ENCODE results near the gene SENP5. TPM values are rescaled to one million over a fixed set of nuclear protein-coding genes. Genes with fewer than 3 reads are reported as not detected.

Gene SENP5
- total and polyA plus RNA-seq, 9 of the 15 experiments (the other 6 are each of a cell fraction or from before 2014, with no cell fraction given), result 18.3 to 59.7 (median 35.8) TPM

DNA sequence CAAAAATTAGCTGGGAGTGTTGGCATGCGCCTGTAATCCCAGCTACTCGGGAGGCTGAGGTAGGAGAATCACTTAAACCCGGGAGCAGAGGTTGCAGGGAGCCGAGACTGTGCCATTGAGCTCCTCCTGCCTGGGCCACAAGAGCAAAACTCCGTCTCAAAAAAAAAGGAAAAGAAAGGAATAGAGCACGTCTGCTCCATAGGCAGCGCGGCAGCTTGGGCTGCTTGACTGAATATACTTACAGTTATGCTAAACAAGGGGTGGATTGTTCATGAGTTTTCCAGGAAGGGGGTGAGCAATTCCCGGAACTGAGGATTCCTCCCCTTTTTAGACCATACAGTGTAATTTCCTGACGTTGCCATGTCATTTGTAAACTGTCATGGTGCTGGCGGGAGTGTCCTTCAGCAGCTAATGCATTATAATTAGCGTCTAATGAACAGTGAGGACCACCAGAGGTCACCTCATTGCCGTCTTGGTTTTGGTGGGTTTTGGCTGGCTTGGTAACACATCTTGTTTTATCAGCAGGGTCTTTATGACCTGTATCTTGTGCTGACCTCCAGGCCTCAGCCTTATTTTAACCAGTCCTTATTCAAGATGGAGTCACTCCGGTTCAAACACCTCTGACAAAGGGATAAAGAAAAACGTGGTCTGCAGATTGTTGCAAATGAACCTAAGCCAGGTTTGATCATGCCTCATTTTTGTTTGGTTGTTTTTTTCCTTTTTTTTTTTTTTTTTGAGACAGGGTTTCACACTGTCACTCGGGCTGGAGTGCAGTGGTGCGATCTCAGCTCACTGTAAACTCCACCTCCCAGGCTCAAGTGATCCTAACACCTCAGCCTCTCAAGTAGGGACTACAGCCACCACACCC, 24.9 kb upstream of the SENP5 start (continued):
- TF ChIP-seq CHD7 (IDR thresholded peaks at IDR 0.05; ENCODE audit: low read depth, low read length) (no peak), ZNF3 (CRISPR knock-in tag; IDR thresholded peaks at IDR 0.05) (peak; percentile 89), ZZZ3 (IDR thresholded peaks at IDR 0.05) (no peak), OTX1 (CRISPR knock-in tag; IDR thresholded peaks at IDR 0.05) (peak; percentile 100), TCF7 (IDR thresholded peaks at IDR 0.05; ENCODE audit: borderline replicate concordance) (no peak), HNRNPK (IDR thresholded peaks at IDR 0.05; ENCODE audit: low read depth, low read length, poor library complexity, severe bottlenecking) (no peak), GATA2 (CRISPR knock-in tag; IDR thresholded peaks at IDR 0.05) (no peak), CAMTA2 (CRISPR knock-in tag; conservative IDR thresholded peaks at IDR 0.05) (peak; percentile 95)
- TF ChIP-seq, protein P1, sequence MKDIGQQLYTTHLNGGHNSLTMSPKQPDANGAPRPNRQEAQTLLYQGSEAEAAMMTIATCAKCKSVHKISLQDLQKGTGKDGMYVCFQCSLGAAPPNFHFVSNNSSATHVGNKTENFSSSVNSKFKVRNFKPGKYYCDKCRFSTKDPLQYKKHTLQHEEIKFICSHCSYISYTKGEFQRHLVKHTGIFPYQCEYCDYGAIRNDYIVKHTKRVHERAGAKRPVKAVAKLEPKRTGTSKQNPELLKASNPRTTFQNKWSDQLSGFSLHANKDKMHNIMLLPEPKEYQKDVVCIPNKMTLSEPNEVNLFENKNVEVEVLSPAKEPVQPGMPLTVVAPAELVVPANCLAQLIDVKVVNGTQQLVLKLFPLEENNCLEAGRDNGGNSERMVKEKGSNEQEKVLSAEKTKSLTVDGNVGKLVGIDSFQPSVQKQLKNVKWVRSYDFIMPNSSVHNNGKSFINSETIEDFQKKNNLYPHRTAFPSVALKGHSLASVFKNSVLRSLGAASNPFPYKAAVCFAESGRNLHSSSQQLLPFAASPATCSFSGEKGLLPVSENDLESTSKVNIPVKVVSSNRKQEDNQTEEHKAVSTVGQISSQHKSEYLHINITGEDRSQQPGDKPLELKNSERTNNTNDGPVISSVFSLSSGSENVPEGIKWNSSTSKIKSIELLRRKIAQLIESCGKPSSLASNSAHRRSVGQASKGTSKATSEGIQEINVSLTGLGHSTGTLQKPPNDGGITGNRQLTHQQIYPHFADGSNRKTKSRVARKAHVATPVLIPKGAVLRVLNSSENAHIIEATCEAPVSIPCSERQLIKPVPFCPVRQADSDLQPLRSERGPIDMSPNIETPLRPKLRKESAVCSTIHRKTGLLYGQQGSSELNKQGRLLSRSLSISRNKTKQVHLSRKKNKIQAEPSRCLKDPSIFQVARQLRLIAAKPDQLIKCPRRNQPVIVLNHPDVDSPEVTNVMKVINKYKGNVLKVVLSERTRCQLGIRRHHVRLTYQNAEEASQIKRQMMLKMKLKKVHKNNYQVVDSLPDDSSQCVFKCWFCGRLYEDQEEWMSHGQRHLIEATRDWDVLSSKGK (CRISPR knock-in tag; IDR thresholded peaks at IDR 0.05), result peak; percentile 94
- TF ChIP-seq, protein P2, sequence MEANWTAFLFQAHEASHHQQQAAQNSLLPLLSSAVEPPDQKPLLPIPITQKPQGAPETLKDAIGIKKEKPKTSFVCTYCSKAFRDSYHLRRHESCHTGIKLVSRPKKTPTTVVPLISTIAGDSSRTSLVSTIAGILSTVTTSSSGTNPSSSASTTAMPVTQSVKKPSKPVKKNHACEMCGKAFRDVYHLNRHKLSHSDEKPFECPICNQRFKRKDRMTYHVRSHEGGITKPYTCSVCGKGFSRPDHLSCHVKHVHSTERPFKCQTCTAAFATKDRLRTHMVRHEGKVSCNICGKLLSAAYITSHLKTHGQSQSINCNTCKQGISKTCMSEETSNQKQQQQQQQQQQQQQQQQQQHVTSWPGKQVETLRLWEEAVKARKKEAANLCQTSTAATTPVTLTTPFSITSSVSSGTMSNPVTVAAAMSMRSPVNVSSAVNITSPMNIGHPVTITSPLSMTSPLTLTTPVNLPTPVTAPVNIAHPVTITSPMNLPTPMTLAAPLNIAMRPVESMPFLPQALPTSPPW (CRISPR knock-in tag; IDR thresholded peaks at IDR 0.05), result peak; percentile 85

All from K562 (cell line).